ENCODE data around the gene TBKBP1.

GRCh38 chr17:47707056-47707804 lies 13.3 kb downstream of the TBKBP1 start:
- no peak for TF ChIP-seq EZH2 (IDR thresholded peaks at IDR 0.05; ENCODE audit: borderline replicate concordance, low read depth, low read length, severe bottlenecking)
- TF ChIP-seq CTCF (IDR thresholded peaks at IDR 0.05; ENCODE audit: borderline replicate concordance, extremely low read depth, low read length, poor library complexity, severe bottlenecking) = no peak
